22Rv1 (cell line): Measurements from ENCODE around the gene TP53BP1.

Experiments
- CTCF ChIP-seq: fragments of 450-650 bp; IDR thresholded peaks from 2 replicates; pipeline ENCODE4 v1.5.1; 2017; ENCODE audit warnings: mild to moderate bottlenecking
- ZFX ChIP-seq: fragments of 450-650 bp; IDR thresholded peaks from 2 replicates; pipeline ENCODE4 v1.6.1; 2017; ENCODE audit warnings: antibody characterized with exemption, borderline replicate concordance

- TF ChIP-seq CTCF (no peak), ZFX (no peak)
These were observed 41.9 kb upstream of the TP53BP1 start for GRCh38 chr15:43534897-43535296.
